Upper lobe of left lung (tissue), 6 donors: Measurements from ENCODE around the gene FUT4. TPM values are rescaled to one million over a fixed set of nuclear protein-coding genes. Genes with fewer than 3 reads are reported as not detected.

Experiments used
- ATAC-seq, 2 donors: fragments of 200-7000 bp; cut with Tn5 transposase; one replicate each; pipeline ENCODE4 v1.9.1; 2022; ENCODE audit warnings: mild to moderate bottlenecking in 2 of 2, moderate library complexity in 2 of 2; ENCODE audit not compliant: low FRiP score in 2 of 2
- DNase-seq, 2 donors: peaks; one replicate each; pipeline ENCODE4 v3.0.0-alpha.2; 2019 to 2020
- H3K27ac ChIP-seq, 4 donors: fragments of 200-600 bp; sonication (generic); one replicate each; pipeline ENCODE4 v1.5.1; 2016 to 2019
- H3K27me3 ChIP-seq, 4 donors: fragments of 200-600 bp; sonication (generic); one replicate each; pipeline ENCODE4 v1.5.1; 2017 to 2019
- H3K36me3 ChIP-seq, 4 donors: fragments of 200-600 bp; sonication (generic); one replicate each; pipeline ENCODE4 v1.5.1; 2016 to 2019
- H3K4me1 ChIP-seq, 4 donors: fragments of 200-600 bp; sonication (generic); one replicate each; pipeline ENCODE4 v1.5.1; 2018 to 2019
- H3K4me3 ChIP-seq, 4 donors: fragments of 200-600 bp; sonication (generic); one replicate each; pipeline ENCODE4 v1.5.1; 2017 to 2019; ENCODE audit warnings: mild to moderate bottlenecking in 2 of 4, moderate library complexity in 1 of 4
- H3K9me3 ChIP-seq, 4 donors: fragments of 200-600 bp; sonication (generic); one replicate each; pipeline ENCODE4 v1.5.1; 2018 to 2019
- CTCF ChIP-seq, 6 experiments: fragments of 450-650 bp in 4 of 6; fragments of 200-600 bp in 2 of 6; sonication (generic) in 2 of 6; IDR thresholded peaks; one replicate each; pipeline ENCODE4 v1.5.1; 2016 to 2019; ENCODE audit warnings: antibody characterized with exemption in 6 of 6
- EP300 ChIP-seq, 4 donors: sonication (generic); formaldehyde crosslinking; IDR thresholded peaks; one replicate each; pipeline ENCODE4 v1.5.1; 2017; ENCODE audit warnings: antibody characterized with exemption in 4 of 4, control low read depth in 2 of 4
- POLR2A ChIP-seq, 4 donors: fragments of 450-650 bp; IDR thresholded peaks; one replicate each; pipeline ENCODE4 v1.5.1; 2016 to 2017; ENCODE audit warnings: antibody characterized with exemption in 4 of 4, mild to moderate bottlenecking in 2 of 4
- POLR2AphosphoS5 ChIP-seq, 2 donors: sonication (generic); formaldehyde crosslinking; IDR thresholded peaks; one replicate each; pipeline ENCODE4 v1.5.1; 2017; ENCODE audit warnings: antibody characterized with exemption in 2 of 2
- WGBS, 2 donors: methylation state at CpG; one replicate each; pipeline ENCODE4 v1.1.5; 2017 to 2018; 5-methylcytosine and 5-hydroxymethylcytosine counted together
- total RNA-seq, 6 donors: library from RNA; depleted of rRNA in 4 of 6; stranded (reverse); fragments of >200 nt in 4 of 6; gene quantifications; one replicate each; pipeline versions ENCODE4 v1.1.0 to v1.2.1, GENCODE V29; 2016 to 2021
- donor health status: DM: no; HTN: no; CAD: no; lungs with moderate emphysema.
- donor health status: DM: no; HTN: yes; CAD: no; lungs with severe emphysema.

Gene FUT4
- total RNA-seq, 6 donors from 2014 or later: 5.0 to 9.4 (median 7.0) TPM

DNA sequence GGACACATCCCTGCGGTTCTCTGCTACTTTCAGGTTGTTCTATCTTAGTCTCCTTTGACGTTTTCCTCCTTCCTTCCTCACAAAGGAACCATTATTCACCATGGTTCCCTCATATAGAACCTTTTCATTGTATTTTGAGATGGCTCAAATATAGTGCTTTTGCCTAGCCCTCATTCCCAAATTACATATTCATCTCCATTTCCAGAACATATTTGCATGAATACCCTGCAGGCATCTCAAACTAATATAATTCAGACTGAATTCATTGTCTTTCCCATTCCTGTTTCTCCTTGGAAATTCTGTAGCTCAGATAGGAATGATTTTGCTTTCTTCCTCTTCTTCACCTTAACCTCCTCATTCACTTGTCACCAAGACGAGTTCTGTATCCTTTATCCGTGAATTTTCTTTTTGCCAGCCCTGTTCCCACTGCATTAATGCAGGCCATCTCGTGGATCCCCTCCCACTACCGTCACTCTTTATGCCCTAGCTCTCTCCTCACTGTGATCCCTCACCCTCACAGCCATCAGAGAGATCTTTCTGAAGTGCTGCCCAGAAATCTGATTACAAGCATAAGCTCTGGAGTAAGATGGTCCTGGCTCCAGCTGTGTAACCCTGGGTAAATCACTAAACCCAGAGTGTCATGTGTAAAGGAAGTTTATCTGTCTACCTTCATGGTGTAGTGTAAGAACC is 46.8 kb downstream of the FUT4 start:
- ATAC-seq (no peak), DNase-seq (no peak)
- Histone ChIP-seq H3K4me1 (no peaks in the 10 kb centered on the region), H3K9me3 (no peaks in the 10 kb centered on the region), H3K27ac (no peak overlapping the region), H3K27me3 (no peaks in the 10 kb centered on the region), H3K4me3 (no peak overlapping the region), H3K36me3 (peaks cover 0 to 17% (median 0%) of the 10 kb centered on the region in 4 donors)
- no peak for TF ChIP-seq CTCF (IDR thresholded peaks at IDR 0.05)
- WGBS, 2 donors: 64 to 74% methylated on average over 6 of the region's 6 CpGs

DNA sequence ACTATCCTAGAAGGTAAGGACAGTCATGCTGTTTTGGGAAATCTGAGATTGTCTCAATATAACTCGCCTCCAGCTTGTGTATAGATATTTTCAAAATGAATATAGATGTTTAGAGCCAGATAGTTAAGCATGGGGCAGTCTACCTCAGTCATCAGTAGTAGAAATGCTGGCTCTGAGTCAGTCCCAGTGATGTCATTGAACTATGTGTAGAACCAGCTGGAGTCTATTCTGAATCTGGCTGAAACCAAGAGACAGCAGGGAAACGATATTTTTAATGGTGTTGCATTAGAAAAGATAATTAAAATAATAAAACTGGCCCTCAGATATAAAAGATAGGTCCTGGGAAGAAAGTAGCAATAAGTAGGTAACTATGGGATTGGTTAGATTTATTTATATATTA is 49.3 kb downstream of the FUT4 start:
- H3K27me3 ChIP-seq: no peaks in the 10 kb centered on the region
- H3K27ac ChIP-seq: no peak overlapping the region
- no peaks in the 10 kb centered on the region for H3K9me3 ChIP-seq
- peaks cover 0 to 20% (median 0%) of the 10 kb centered on the region in 4 donors for H3K36me3 ChIP-seq
- WGBS, 2 donors: 76 to 79% methylated on average over 2 of the region's 2 CpGs
- TF ChIP-seq CTCF (IDR thresholded peaks at IDR 0.05): no peak
- TF ChIP-seq POLR2AphosphoS5 (IDR thresholded peaks at IDR 0.05): no peak
- TF ChIP-seq POLR2A (IDR thresholded peaks at IDR 0.05): no peak
- TF ChIP-seq EP300 (IDR thresholded peaks at IDR 0.05): no peak
- H3K4me3 ChIP-seq: no peak overlapping the region
- ATAC-seq (no peak), DNase-seq (no peak)
- no peaks in the 10 kb centered on the region for H3K4me1 ChIP-seq

- H3K4me1 ChIP-seq: no peaks in the 10 kb centered on the region
- no peak overlapping the region for H3K4me3 ChIP-seq
- no peak overlapping the region for H3K27ac ChIP-seq
- no peak for TF ChIP-seq CTCF (IDR thresholded peaks at IDR 0.05)
- no peak for TF ChIP-seq POLR2AphosphoS5 (IDR thresholded peaks at IDR 0.05)
- TF ChIP-seq POLR2A (IDR thresholded peaks at IDR 0.05): no peak
- TF ChIP-seq EP300 (IDR thresholded peaks at IDR 0.05): no peak
- DNase-seq (peak in 1 of 2 donors; percentile 22), ATAC-seq (no peak)
- WGBS, 2 donors: 93 to 97% methylated on average over 5 to 6 of the region's 6 CpGs
- H3K27me3 ChIP-seq: no peaks in the 10 kb centered on the region
- H3K9me3 ChIP-seq: no peaks in the 10 kb centered on the region
- H3K36me3 ChIP-seq: peaks cover 0 to 12% (median 0%) of the 10 kb centered on the region in 4 donors
Observed at GRCh38 chr11:94595076-94595475, 51.4 kb downstream of the FUT4 start.

- H3K27ac ChIP-seq: no peak overlapping the region
- H3K4me1 ChIP-seq: peaks cover 0 to 3% (median 0%) of the 10 kb centered on the region in 4 donors
- no peaks in the 10 kb centered on the region for H3K27me3 ChIP-seq
- 46 to 49% methylated on average over 2 of the region's 2 CpGs for WGBS, 2 donors
- TF ChIP-seq EP300 (IDR thresholded peaks at IDR 0.05): no peak
- TF ChIP-seq CTCF (IDR thresholded peaks at IDR 0.05): no peak
- TF ChIP-seq POLR2AphosphoS5 (IDR thresholded peaks at IDR 0.05): no peak
- TF ChIP-seq POLR2A (IDR thresholded peaks at IDR 0.05): no peak
- peaks cover 0 to 8% (median 0%) of the 10 kb centered on the region in 4 donors for H3K36me3 ChIP-seq
- ATAC-seq (no peak), DNase-seq (no peak)
- H3K9me3 ChIP-seq: no peaks in the 10 kb centered on the region
- no peak overlapping the region for H3K4me3 ChIP-seq
Observed at GRCh38 chr11:94597896-94598295, 54.2 kb downstream of the FUT4 start.

Other genes with a start within 250 kb of the FUT4 start
- gene IZUMO1R, start 239.3 kb upstream of the FUT4 start, total RNA-seq: not detected
- under 1 TPM in 4 of 6 donors, not detected in 2; under 0.01 to 0.78 (median 0.25) TPM for gene GPR83, start 142.5 kb upstream of the FUT4 start, total RNA-seq
- 10 to 100 TPM in 5 of 6 donors, 1 to 10 TPM in 1; 6.7 to 24.7 (median 16.3) TPM for gene MRE11, start 50.1 kb upstream of the FUT4 start, total RNA-seq
- 10 to 100 TPM in 5 of 6 donors, 1 to 10 TPM in 1; 9.5 to 42.7 (median 18.4) TPM for gene ANKRD49, start 49.9 kb upstream of the FUT4 start, total RNA-seq
- gene C11orf97, start 31.5 kb upstream of the FUT4 start, total RNA-seq: 10 to 100 TPM in 2 of 6 donors, 1 to 10 TPM in 2, under 1 TPM in 1, not detected in 1; 0.31 to 14.7 (median 4.1) TPM
- 1 to 10 TPM; 1.5 to 9.4 (median 4.8) TPM for gene PIWIL4, start 23.4 kb downstream of the FUT4 start, total RNA-seq
- 10 to 100 TPM; 30.4 to 54.7 (median 46.1) TPM for gene AMOTL1, start 224.4 kb downstream of the FUT4 start, total RNA-seq